IPS-NIHi7 (cell line): ENCODE results near the gene CALY.

Experiments
- DNase-seq: peaks from one replicate; pipeline ENCODE4 v3.0.0; 2012; ENCODE audit warnings: mixed read lengths; ENCODE audit errors: extremely low spot score

Gene CALY

GRCh38 chr10:133351408-133352318 lies 15.0 kb upstream of the CALY start:
- DNase-seq, result peak; percentile 60

GRCh38 chr10:133350950-133351329 lies 14.2 kb upstream of the CALY start:
- DNase-seq, result no peak

- no peak for DNase-seq
Observed at GRCh38 chr10:133350283-133350949, 13.7 kb upstream of the CALY start.

- DNase-seq, result no peak
Observed at GRCh38 chr10:133349577-133350011, 12.9 kb upstream of the CALY start.

- no peak for DNase-seq
Observed at GRCh38 chr10:133349160-133349568, 12.5 kb upstream of the CALY start.

GRCh38 chr10:133347710-133348517 lies 11.2 kb upstream of the CALY start:
- DNase-seq, result no peak

- no peak for DNase-seq
Observed at GRCh38 chr10:133346413-133346812, 9.7 kb upstream of the CALY start.

GRCh38 chr10:133344236-133344635 lies 7.5 kb upstream of the CALY start:
- no peak for DNase-seq

GRCh38 chr10:133343558-133343957 lies 6.9 kb upstream of the CALY start:
- DNase-seq, result no peak

GRCh38 chr10:133342942-133343341 lies 6.2 kb upstream of the CALY start:
- DNase-seq, result no peak

- no peak for DNase-seq
Observed at GRCh38 chr10:133341983-133342382, 5.3 kb upstream of the CALY start.

GRCh38 chr10:133339708-133340380 lies 3.1 kb upstream of the CALY start:
- no peak for DNase-seq

GRCh38 chr10:133338080-133339071 lies 1.7 kb upstream of the CALY start:
- no peak for DNase-seq

- DNase-seq, result no peak
Observed at GRCh38 chr10:133337370-133337725, 652 bp upstream of the CALY start.

GRCh38 chr10:133336118-133336576 lies 549 bp downstream of the CALY start:
- DNase-seq, result no peak

GRCh38 chr10:133335246-133336117 lies 1.2 kb downstream of the CALY start:
- peak; percentile 53 for DNase-seq

- DNase-seq, result no peak
Observed at GRCh38 chr10:133334503-133335245, 2.0 kb downstream of the CALY start.

- no peak for DNase-seq
Observed at GRCh38 chr10:133332936-133333699, 3.6 kb downstream of the CALY start.
